Adrenal gland (tissue), 5 donors: ENCODE measurements around the gene ABL2.

Experiments
- POLR2A ChIP-seq, 2 donors: fragments of 450-650 bp; IDR thresholded peaks; one replicate each; pipeline ENCODE4 v1.6.1; 2017; ENCODE audit warnings: antibody characterized with exemption in 2 of 2, mild to moderate bottlenecking in 2 of 2, moderate library complexity in 1 of 2
- TF ChIP-seq, protein P1 (sequence below), 6 experiments: fragments of 450-650 bp in 4 of 6; fragments of 200-600 bp in 2 of 6; sonication (generic) in 1 of 6; IDR thresholded peaks; 1 replicate in 5 of 6; 2 replicates in 1 of 6; pipeline versions ENCODE4 v1.5.1 to v1.8.0; 2016 to 2021; ENCODE audit warnings: antibody characterized with exemption in 6 of 6, mild to moderate bottlenecking in 2 of 6, moderate library complexity in 1 of 6
- donor health status: DM: no; HTN: no; CAD: no.

DNA sequence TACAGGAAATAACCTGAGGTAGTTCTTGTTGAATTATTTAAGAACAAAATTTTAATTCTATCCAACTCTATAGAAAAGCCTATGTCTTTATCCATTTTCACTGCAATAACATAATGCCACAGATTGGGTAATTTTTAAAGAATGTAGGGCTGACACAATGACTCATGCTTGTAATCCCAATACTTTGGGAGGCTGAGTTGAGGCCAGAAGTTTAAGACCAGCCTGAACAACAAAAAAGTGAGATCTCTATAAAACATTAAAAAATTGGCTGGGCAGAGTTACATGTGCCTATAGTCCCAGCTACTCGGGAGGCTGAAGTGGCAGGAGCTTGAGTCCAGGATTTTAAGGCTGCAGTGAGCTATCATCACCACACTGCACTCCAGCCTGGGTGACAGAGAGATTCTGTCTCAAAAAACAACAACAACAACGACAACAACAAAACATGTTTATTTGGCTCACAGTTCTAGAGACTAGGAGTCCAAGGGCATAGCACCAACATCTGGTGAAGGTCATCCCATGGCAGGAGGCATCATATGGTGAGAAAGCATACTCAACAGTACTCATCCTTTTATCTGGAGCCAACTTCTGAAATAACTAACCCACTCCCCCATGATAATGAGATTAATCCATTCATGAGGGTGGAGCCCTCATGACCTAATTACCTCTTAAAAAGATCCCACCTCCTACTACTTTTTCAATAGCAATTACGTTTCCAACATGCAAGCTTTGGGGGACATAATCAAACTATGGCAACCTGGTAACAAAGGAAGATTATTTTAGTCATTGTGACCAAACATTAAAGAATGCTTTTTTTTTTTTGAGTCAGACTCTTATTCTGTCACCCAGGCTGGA lies 59.6 kb downstream of the ABL2 start:
- TF ChIP-seq, protein P1, sequence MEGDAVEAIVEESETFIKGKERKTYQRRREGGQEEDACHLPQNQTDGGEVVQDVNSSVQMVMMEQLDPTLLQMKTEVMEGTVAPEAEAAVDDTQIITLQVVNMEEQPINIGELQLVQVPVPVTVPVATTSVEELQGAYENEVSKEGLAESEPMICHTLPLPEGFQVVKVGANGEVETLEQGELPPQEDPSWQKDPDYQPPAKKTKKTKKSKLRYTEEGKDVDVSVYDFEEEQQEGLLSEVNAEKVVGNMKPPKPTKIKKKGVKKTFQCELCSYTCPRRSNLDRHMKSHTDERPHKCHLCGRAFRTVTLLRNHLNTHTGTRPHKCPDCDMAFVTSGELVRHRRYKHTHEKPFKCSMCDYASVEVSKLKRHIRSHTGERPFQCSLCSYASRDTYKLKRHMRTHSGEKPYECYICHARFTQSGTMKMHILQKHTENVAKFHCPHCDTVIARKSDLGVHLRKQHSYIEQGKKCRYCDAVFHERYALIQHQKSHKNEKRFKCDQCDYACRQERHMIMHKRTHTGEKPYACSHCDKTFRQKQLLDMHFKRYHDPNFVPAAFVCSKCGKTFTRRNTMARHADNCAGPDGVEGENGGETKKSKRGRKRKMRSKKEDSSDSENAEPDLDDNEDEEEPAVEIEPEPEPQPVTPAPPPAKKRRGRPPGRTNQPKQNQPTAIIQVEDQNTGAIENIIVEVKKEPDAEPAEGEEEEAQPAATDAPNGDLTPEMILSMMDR (IDR thresholded peaks at IDR 0.05), result no peak
- TF ChIP-seq POLR2A (IDR thresholded peaks at IDR 0.05), result no peak
